Thyroid gland (tissue), 4 donors: ENCODE results near the gene MMP3.

ENCODE experiments used
- CTCF ChIP-seq, 6 experiments: fragments of 200-600 bp in 3 of 6; fragments of 450-650 bp in 3 of 6; sonication (generic) in 3 of 6; IDR thresholded peaks; one replicate each; pipeline ENCODE4 v1.5.1; 2016 to 2019; ENCODE audit warnings: antibody characterized with exemption in 6 of 6, mild to moderate bottlenecking in 2 of 6, inconsistent platforms in 1 of 6, moderate library complexity in 1 of 6
- POLR2A ChIP-seq, 2 donors: fragments of 450-650 bp; IDR thresholded peaks; one replicate each; pipeline ENCODE4 v1.6.1; 2017; ENCODE audit warnings: antibody characterized with exemption in 2 of 2, mild to moderate bottlenecking in 2 of 2, moderate library complexity in 1 of 2

GRCh38 chr11:102836290-102836875, 7.0 kb downstream of the MMP3 start:
- TF ChIP-seq CTCF (IDR thresholded peaks at IDR 0.05) = no peak
- no peak for TF ChIP-seq POLR2A (IDR thresholded peaks at IDR 0.05)
